GM23338 (cell line): ENCODE results near the gene DCTN5. TPM values are rescaled to one million over a fixed set of nuclear protein-coding genes. Genes with fewer than 3 reads are reported as not detected.

ENCODE experiments used
- ATAC-seq: fragments of 200-7000 bp; cut with Tn5 transposase; 3 replicates; pipeline ENCODE4 v1.9.1; 2020
- DNase-seq: peaks from one replicate; pipeline ENCODE4 v3.0.0-alpha.2; 2015; ENCODE audit warnings: low spot score
- H2AFZ ChIP-seq: fragments of 200-600 bp; sonication (generic); 2 replicates; pipeline ENCODE4 v1.8.0; 2016; ENCODE audit warnings: antibody characterized with exemption, mild to moderate bottlenecking, moderate library complexity
- H3F3A ChIP-seq: fragments of 200-600 bp; sonication (generic); replicated peaks from 2 replicates; pipeline ENCODE4 v1.8.0; 2017; ENCODE audit warnings: antibody characterized with exemption, mixed run types, low read depth
- H3K27ac ChIP-seq: fragments of 200-600 bp; sonication (generic); 2 replicates; pipeline ENCODE4 v1.6.1; 2016; ENCODE audit warnings: low read depth
- H3K27me3 ChIP-seq: fragments of 200-600 bp; sonication (generic); 2 replicates; pipeline ENCODE4 v1.8.0; 2016; ENCODE audit warnings: mild to moderate bottlenecking, mixed run types, moderate library complexity; ENCODE audit not compliant: insufficient read depth
- H3K36me3 ChIP-seq: fragments of 200-600 bp; sonication (generic); 2 replicates; pipeline ENCODE4 v1.8.0; 2016; ENCODE audit warnings: mild to moderate bottlenecking; ENCODE audit not compliant: insufficient read depth
- H3K4me1 ChIP-seq: fragments of 200-600 bp; sonication (generic); 2 replicates; pipeline ENCODE4 v1.8.0; 2016; ENCODE audit warnings: mild to moderate bottlenecking, moderate library complexity; ENCODE audit not compliant: insufficient read depth
- H3K4me2 ChIP-seq: fragments of 200-600 bp; sonication (generic); 2 replicates; pipeline ENCODE4 v1.7.1; 2017; ENCODE audit warnings: mixed run types
- H3K4me3 ChIP-seq: fragments of 200-600 bp; sonication (generic); 2 replicates; pipeline ENCODE4 v1.6.1; 2016; ENCODE audit warnings: mixed run types
- H3K79me2 ChIP-seq: fragments of 200-600 bp; sonication (generic); replicated peaks from 2 replicates; pipeline ENCODE4 v1.8.0; 2017; ENCODE audit warnings: mild to moderate bottlenecking; ENCODE audit not compliant: insufficient read depth
- H3K9me2 ChIP-seq: fragments of 200-600 bp; sonication (generic); 2 replicates; pipeline ENCODE4 v1.8.0; 2017; ENCODE audit not compliant: insufficient read depth
- H4K20me1 ChIP-seq: fragments of 200-600 bp; sonication (generic); replicated peaks from 2 replicates; pipeline ENCODE4 v1.8.0; 2017; ENCODE audit warnings: mild to moderate bottlenecking; ENCODE audit not compliant: insufficient read depth
- H3K27ac Mint-ChIP-seq: 2 replicates; pipeline ENCODE4 v1.8.0; 2020; ENCODE audit warnings: inconsistent platforms, mild to moderate bottlenecking, moderate library complexity, mixed read lengths
- H3K27me3 Mint-ChIP-seq: 3 replicates; pipeline ENCODE4 v1.8.0; 2022; ENCODE audit warnings: low read depth, mild to moderate bottlenecking, moderate library complexity, mixed read lengths, inconsistent platforms; ENCODE audit not compliant: insufficient read depth, poor library complexity
- H3K36me3 Mint-ChIP-seq: 3 replicates; pipeline ENCODE4 v1.8.0; 2021; ENCODE audit warnings: low read depth, mild to moderate bottlenecking, inconsistent platforms, moderate library complexity, mixed read lengths
- H3K4me1 Mint-ChIP-seq: 3 replicates; pipeline ENCODE4 v1.8.0; 2020; ENCODE audit warnings: mild to moderate bottlenecking, inconsistent platforms, mixed read lengths
- H3K4me3 Mint-ChIP-seq: 3 replicates; pipeline ENCODE4 v1.8.0; 2021; ENCODE audit warnings: moderate library complexity, mild to moderate bottlenecking, inconsistent platforms, mixed read lengths
- H3K9me3 Mint-ChIP-seq: 3 replicates; pipeline ENCODE4 v1.8.0; 2020; ENCODE audit warnings: moderate library complexity, mild to moderate bottlenecking, inconsistent platforms, mixed read lengths
- CTCF ChIP-seq, 2 experiments: fragments of 200-600 bp in 1 of 2; sonication (generic) in 1 of 2; conservative IDR thresholded peaks; 2 replicates each; pipeline versions ENCODE4 v1.5.1 to v1.6.1; 2016 to 2017; ENCODE audit warnings: antibody characterized with exemption in 2 of 2, low read depth in 2 of 2, mild to moderate bottlenecking in 2 of 2, moderate library complexity in 1 of 2
- ETS1 ChIP-seq: IDR thresholded peaks from 2 replicates; pipeline ENCODE4 v1.6.1; 2016; ENCODE audit warnings: antibody characterized with exemption
- EZH2 ChIP-seq: fragments of 200-600 bp; sonication (generic); IDR thresholded peaks from one replicate; pipeline ENCODE4 v1.8.0; 2017; ENCODE audit warnings: antibody characterized with exemption, mild to moderate bottlenecking, low read depth; ENCODE audit not compliant: unreplicated experiment
- JUNB ChIP-seq: IDR thresholded peaks from one replicate; pipeline ENCODE4 v1.6.1; 2016; ENCODE audit warnings: antibody characterized with exemption; ENCODE audit not compliant: unreplicated experiment
- NANOG ChIP-seq: IDR thresholded peaks from 2 replicates; pipeline ENCODE4 v1.6.1; 2016; ENCODE audit warnings: antibody characterized with exemption, borderline replicate concordance
- REST ChIP-seq: IDR thresholded peaks from one replicate; pipeline ENCODE4 v1.6.1; 2018; ENCODE audit warnings: antibody characterized with exemption; ENCODE audit not compliant: unreplicated experiment
- STAT1 ChIP-seq: IDR thresholded peaks from one replicate; pipeline ENCODE4 v1.6.1; 2016; ENCODE audit warnings: antibody characterized with exemption; ENCODE audit not compliant: unreplicated experiment
- ZNF114 ChIP-seq: fragments of 250-450 bp; sonication (Bioruptor Pico); IDR thresholded peaks from 2 replicates; pipeline ENCODE4 v1.5.0; 2020; ENCODE audit warnings: mild to moderate bottlenecking, moderate library complexity
- ZNF331 ChIP-seq: fragments of 250-450 bp; sonication (Bioruptor Pico); IDR thresholded peaks from 2 replicates; pipeline ENCODE4 v1.5.0; 2020; ENCODE audit warnings: low read depth, mild to moderate bottlenecking, moderate library complexity
- ZNF462 ChIP-seq: fragments of 250-450 bp; sonication (Bioruptor Pico); IDR thresholded peaks from 2 replicates; pipeline ENCODE4 v1.5.0; 2020; ENCODE audit warnings: mild to moderate bottlenecking, moderate library complexity
- polyA plus RNA-seq: library from polyadenylated mRNA; unstranded; fragments of >200 nt; fragmentation: Nextera tagmentation; extraction: Ambion mirVana; gene quantifications from 2 replicates; pipeline ENCODE4 v1.2.1, GENCODE V29; 2016
- total RNA-seq: library from RNA; depleted of rRNA; stranded (reverse); fragments of >200 nt; shearing (Covaris generic); gene quantifications from 2 replicates; pipeline ENCODE4 v1.2.3, GENCODE V29; 2014

DCTN5 gene
- total and polyA plus RNA-seq, 2 experiments from 2014 or later: 11.5 to 69.6 TPM

GRCh38 chr16:23695756-23696155 lies 54.5 kb downstream of the DCTN5 start (continued):
- TF ChIP-seq ZNF462: no peak

- peaks cover 5% of the 10 kb centered on the region for H3K27me3 Mint-ChIP-seq
- peaks cover 7% of the 10 kb centered on the region for H3K9me3 Mint-ChIP-seq
- H3K36me3 Mint-ChIP-seq: peaks cover 5% of the 10 kb centered on the region
- H3K27me3 ChIP-seq: no peaks in the 10 kb centered on the region
- H3K4me3 ChIP-seq: no peak overlapping the region
- ATAC-seq: no peak
- H3K27ac Mint-ChIP-seq: no peak overlapping the region
- peaks cover 7% of the 10 kb centered on the region; the same call in 1 of the 2 replicates for H3F3A ChIP-seq
- no peaks in the 10 kb centered on the region for H3K36me3 ChIP-seq
- H3K4me1 ChIP-seq: peaks cover 17% of the 10 kb centered on the region
- peaks cover 16% of the 10 kb centered on the region for H3K4me1 Mint-ChIP-seq
- no peaks in the 10 kb centered on the region for H3K9me2 ChIP-seq
- no peak overlapping the region for H3K27ac ChIP-seq
- H4K20me1 ChIP-seq: no peaks in the 10 kb centered on the region
- DNase-seq: no peak
- H2AFZ ChIP-seq: no peak overlapping the region
- H3K4me3 Mint-ChIP-seq: no peak overlapping the region
- no peak overlapping the region for H3K4me2 ChIP-seq
- no peaks in the 10 kb centered on the region for H3K79me2 ChIP-seq
- TF ChIP-seq STAT1: no peak
- TF ChIP-seq ETS1: no peak
- TF ChIP-seq EZH2: no peak
- TF ChIP-seq NANOG: no peak
- no peak for TF ChIP-seq JUNB
- TF ChIP-seq ZNF114: no peak
- no peak for TF ChIP-seq REST
- TF ChIP-seq ZNF331: no peak
- TF ChIP-seq CTCF (conservative IDR thresholded peaks at IDR 0.05; ENCODE audit: low read depth in 2 of 2): no peak
Measured at GRCh38 chr16:23699100-23699499, 57.8 kb downstream of the DCTN5 start.
